HCT116 (cell line): ENCODE measurements around the gene ZNF341. TPM values are rescaled to one million over a fixed set of nuclear protein-coding genes. Genes with fewer than 3 reads are reported as not detected.

Source experiments
- ATAC-seq: fragments of 200-7000 bp; cut with Tn5 transposase; 2 replicates; pipeline ENCODE4 v1.9.1; 2020; ENCODE audit warnings: mild to moderate bottlenecking, moderate library complexity
- BruUV-seq: library from RNA; stranded (reverse); fragments of 400-500 nt; replicated peaks from 2 replicates; lab custom pipeline; 2021; lab: Mats Ljungman, UMichigan
- CTCF ChIA-PET: fragments of 300-600 bp; sonication (Branson Sonifier 250); formaldehyde crosslinking; loops from one replicate; lab custom pipeline; 2021; ENCODE audit warnings: antibody characterized with exemption; lab: Charles Lee
- POLR2A ChIA-PET: fragments of 300-600, 350-600 bp; sonication (Branson Sonifier 250); formaldehyde crosslinking; loops from one replicate; lab custom pipeline; 2021; ENCODE audit warnings: antibody characterized with exemption; lab: Charles Lee
- RAD21 ChIA-PET, 2 experiments: fragments of 300-600 bp; sonication (Branson Sonifier 250); formaldehyde crosslinking; loops; one replicate each; lab custom pipeline; 2023; ENCODE audit warnings: low total read pairs in 2 of 2; ENCODE audit not compliant: uncharacterized antibody in 2 of 2, unreplicated experiment in 2 of 2, low non-redundant PET in 1 of 2; lab: Charles Lee
- DNase-seq: peaks from one replicate; pipeline ENCODE4 v3.0.0-alpha.2; 2010; ENCODE audit warnings: low read depth, low spot score
- H2AFZ ChIP-seq: fragments of 200-600 bp; shearing (Covaris generic), sonication (generic); 2 replicates; pipeline ENCODE4 v1.6.1; 2017; ENCODE audit warnings: low read depth, mixed run types, mixed read lengths, antibody characterized with exemption, low read length; ENCODE audit not compliant: poor library complexity, severe bottlenecking
- H3K27ac ChIP-seq: 2 replicates; pipeline ENCODE4 v1.5.1; 2012; ENCODE audit warnings: low read depth, low read length
- H3K27me3 ChIP-seq: fragments of 200-600 bp; sonication (generic); 2 replicates; pipeline ENCODE4 v1.6.1; 2016; ENCODE audit warnings: mixed run types, low read length, mixed read lengths; ENCODE audit not compliant: insufficient read depth
- H3K36me3 ChIP-seq, 2 experiments: fragments of 200-500 bp in 1 of 2; fragments of 200-600 bp in 1 of 2; sonication (Bioruptor generic) in 1 of 2; sonication (generic) in 1 of 2; 2 replicates each; pipeline versions ENCODE4 v1.5.1 to v1.6.1; 2014 to 2016; ENCODE audit warnings: low read length in 2 of 2, inconsistent platforms in 1 of 2, mixed read lengths in 1 of 2, mixed run types in 1 of 2; ENCODE audit not compliant: insufficient read depth in 2 of 2, control insufficient read depth in 1 of 2
- H3K4me1 ChIP-seq, 2 experiments: fragments of 200-600 bp in 1 of 2; sonication (generic) in 1 of 2; 2 replicates each; pipeline versions ENCODE4 v1.5.1 to v1.6.1; 2012 to 2017; ENCODE audit warnings: low read length in 2 of 2, inconsistent platforms in 1 of 2, mild to moderate bottlenecking in 1 of 2, mixed read lengths in 1 of 2, mixed run types in 1 of 2, moderate library complexity in 1 of 2; ENCODE audit not compliant: insufficient read depth in 2 of 2, control insufficient read depth in 1 of 2
- H3K4me2 ChIP-seq: fragments of 200-600 bp; sonication (generic); 2 replicates; pipeline ENCODE4 v1.6.1; 2017; ENCODE audit warnings: mixed run types, low read length, mixed read lengths
- H3K4me3 ChIP-seq, 2 experiments: fragments of 200-600 bp in 1 of 2; sonication (generic) in 1 of 2; replicated peaks in 1 of 2; 2 replicates each; pipeline ENCODE4 v1.5.1; 2011 to 2016; ENCODE audit warnings: low read length in 2 of 2, control low read depth in 1 of 2, low read depth in 1 of 2, mild to moderate bottlenecking in 1 of 2, mixed read lengths in 1 of 2, mixed run types in 1 of 2
- H3K79me2 ChIP-seq: fragments of 200-600 bp; sonication (generic); 2 replicates; pipeline ENCODE4 v1.6.1; 2017; ENCODE audit warnings: mild to moderate bottlenecking, mixed run types, low read length, moderate library complexity, mixed read lengths; ENCODE audit not compliant: insufficient read depth
- H3K9ac ChIP-seq: fragments of 200-600 bp; sonication (generic); 2 replicates; pipeline ENCODE4 v1.6.1; 2016; ENCODE audit warnings: low read length, mixed read lengths
- H3K9me2 ChIP-seq: fragments of 200-600 bp; sonication (generic), shearing (Covaris generic); 2 replicates; pipeline ENCODE4 v1.6.1; 2017; ENCODE audit warnings: mixed run types, mild to moderate bottlenecking, moderate library complexity; ENCODE audit not compliant: insufficient read depth
- H3K9me3 ChIP-seq, 2 experiments: fragments of 200-500 bp in 1 of 2; fragments of 200-600 bp in 1 of 2; sonication (Bioruptor generic) in 1 of 2; sonication (generic) in 1 of 2; 2 replicates each; pipeline ENCODE4 v1.6.1; 2014 to 2017; ENCODE audit warnings: low read length in 2 of 2, mixed read lengths in 2 of 2, inconsistent platforms in 1 of 2, low read depth in 1 of 2, mild to moderate bottlenecking in 1 of 2, mixed run types in 1 of 2, moderate library complexity in 1 of 2; ENCODE audit not compliant: control insufficient read depth in 1 of 2, insufficient read depth in 1 of 2
- H4K20me1 ChIP-seq: fragments of 200-600 bp; sonication (generic), shearing (Covaris generic); 2 replicates; pipeline ENCODE4 v1.6.1; 2017; ENCODE audit warnings: mixed run types, mild to moderate bottlenecking, moderate library complexity; ENCODE audit not compliant: insufficient read depth
- CBX3 ChIP-seq: IDR thresholded peaks from 2 replicates; pipeline ENCODE4 v1.6.1; 2012; ENCODE audit warnings: low read depth
- EGR1 ChIP-seq: IDR thresholded peaks from 2 replicates; pipeline ENCODE4 v1.6.1; 2012; ENCODE audit warnings: low read depth
- ELF1 ChIP-seq: IDR thresholded peaks from 2 replicates; pipeline ENCODE4 v1.6.1; 2012; ENCODE audit warnings: low read depth, borderline replicate concordance
- EZH2phosphoT487 ChIP-seq: fragments of 200-600 bp; IDR thresholded peaks from 2 replicates; pipeline ENCODE4 v1.6.1; 2018; ENCODE audit warnings: antibody characterized with exemption, borderline replicate concordance
- FOSL1 ChIP-seq: IDR thresholded peaks from 2 replicates; pipeline ENCODE4 v1.6.1; 2012; ENCODE audit warnings: low read depth
- POLR2A ChIP-seq: IDR thresholded peaks from 2 replicates; pipeline ENCODE4 v1.7.0; 2011; ENCODE audit warnings: borderline replicate concordance; ENCODE audit not compliant: insufficient read depth, insufficient read length; ENCODE audit errors: extremely low read depth
- POLR2AphosphoS5 ChIP-seq: IDR thresholded peaks from 2 replicates; pipeline ENCODE4 v1.6.1; 2011; ENCODE audit warnings: mild to moderate bottlenecking, low read depth, low read length, moderate library complexity
- RAD21 ChIP-seq: IDR thresholded peaks from 2 replicates; pipeline ENCODE4 v1.6.1; 2012; ENCODE audit warnings: low read depth, mild to moderate bottlenecking
- SIN3A ChIP-seq: IDR thresholded peaks from 2 replicates; pipeline ENCODE4 v1.6.1; 2012; ENCODE audit warnings: low read depth
- intact Hi-C: fragments of 100-400 bp; cut with micrococcal nuclease; formaldehyde crosslinking; loops from 2 replicates; pipeline ENCODE4 v1.10.0; 2022
- total RNA-seq: library from RNA; stranded (reverse); gene quantifications from one replicate; pipeline ENCODE4 v1.2.1, GENCODE V29; 2021; ENCODE audit not compliant: unreplicated experiment
- TF ChIP-seq, protein P1 (sequence below): IDR thresholded peaks from 2 replicates; pipeline ENCODE4 v1.6.1; 2011; ENCODE audit warnings: mild to moderate bottlenecking, low read length, moderate library complexity; ENCODE audit not compliant: insufficient replicate concordance; ENCODE audit errors: extremely low read depth
- TF ChIP-seq, protein P2 (sequence below): IDR thresholded peaks from 2 replicates; pipeline ENCODE4 v1.6.1; 2012
- TF ChIP-seq, protein P3 (sequence below), 3 experiments: fragments of 200-600 bp in 1 of 3; sonication (generic) in 1 of 3; IDR thresholded peaks in 2 of 3; conservative IDR thresholded peaks in 1 of 3; 2 replicates each; pipeline ENCODE4 v1.5.1; 2012 to 2017; ENCODE audit warnings: low read depth in 2 of 3, low read length in 2 of 3, antibody characterized with exemption in 1 of 3, borderline replicate concordance in 1 of 3, control low read depth in 1 of 3, mild to moderate bottlenecking in 1 of 3, mixed read lengths in 1 of 3, mixed run types in 1 of 3, moderate library complexity in 1 of 3; ENCODE audit not compliant: insufficient read depth in 1 of 3

Gene ZNF341
- total RNA-seq, 1 experiment from 2014 or later, result 4.9 TPM

DNA sequence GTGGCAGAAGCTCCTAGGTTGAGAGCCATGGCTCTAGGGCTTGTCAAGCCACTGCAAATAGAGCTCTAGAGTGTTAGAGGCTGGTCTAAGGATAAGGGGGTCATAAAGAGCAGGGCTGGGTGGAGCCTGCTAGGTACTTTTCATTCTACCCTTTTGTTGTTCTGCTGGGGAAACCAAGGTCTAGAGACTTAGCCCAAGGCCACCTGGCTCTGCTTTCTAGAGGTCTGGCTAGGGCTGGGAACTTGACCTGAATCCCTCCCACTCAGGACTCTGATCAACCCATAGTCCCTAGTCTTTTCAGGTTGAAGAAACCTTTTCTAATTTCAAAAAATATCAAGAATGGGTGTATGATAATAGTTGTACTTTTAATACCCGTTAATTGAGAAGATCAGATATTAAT, 93.1 kb downstream of the ZNF341 start:
- ChIA-PET POLR2A (no interaction called here), CTCF (no interaction called here), RAD21 (no interaction called here)
- Histone ChIP-seq H3K9me3 (no peaks in the 10 kb centered on the region), H3K27ac (no peak overlapping the region), H3K9ac (no peak overlapping the region), H3K9me2 (no peaks in the 10 kb centered on the region), H2AFZ (no peak overlapping the region), H3K79me2 (peaks cover 71% of the 10 kb centered on the region), H3K4me2 (no peak overlapping the region), H4K20me1 (no peaks in the 10 kb centered on the region), H3K27me3 (no peaks in the 10 kb centered on the region), H3K4me1 (peaks cover 15 to 21% of the 10 kb centered on the region in 2 experiments), H3K36me3 (no peaks in the 10 kb centered on the region), H3K4me3 (no peak overlapping the region)
- no peak for DNase-seq
- BruUV-seq, result no TSS peak
- no peak for ATAC-seq
- intact Hi-C loops, result no loop called here
- no peak for TF ChIP-seq POLR2A
- TF ChIP-seq, protein P1, sequence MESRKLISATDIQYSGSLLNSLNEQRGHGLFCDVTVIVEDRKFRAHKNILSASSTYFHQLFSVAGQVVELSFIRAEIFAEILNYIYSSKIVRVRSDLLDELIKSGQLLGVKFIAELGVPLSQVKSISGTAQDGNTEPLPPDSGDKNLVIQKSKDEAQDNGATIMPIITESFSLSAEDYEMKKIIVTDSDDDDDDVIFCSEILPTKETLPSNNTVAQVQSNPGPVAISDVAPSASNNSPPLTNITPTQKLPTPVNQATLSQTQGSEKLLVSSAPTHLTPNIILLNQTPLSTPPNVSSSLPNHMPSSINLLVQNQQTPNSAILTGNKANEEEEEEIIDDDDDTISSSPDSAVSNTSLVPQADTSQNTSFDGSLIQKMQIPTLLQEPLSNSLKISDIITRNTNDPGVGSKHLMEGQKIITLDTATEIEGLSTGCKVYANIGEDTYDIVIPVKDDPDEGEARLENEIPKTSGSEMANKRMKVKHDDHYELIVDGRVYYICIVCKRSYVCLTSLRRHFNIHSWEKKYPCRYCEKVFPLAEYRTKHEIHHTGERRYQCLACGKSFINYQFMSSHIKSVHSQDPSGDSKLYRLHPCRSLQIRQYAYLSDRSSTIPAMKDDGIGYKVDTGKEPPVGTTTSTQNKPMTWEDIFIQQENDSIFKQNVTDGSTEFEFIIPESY, result no peak
- TF ChIP-seq, all 23 proteins: peak for 0

DNA sequence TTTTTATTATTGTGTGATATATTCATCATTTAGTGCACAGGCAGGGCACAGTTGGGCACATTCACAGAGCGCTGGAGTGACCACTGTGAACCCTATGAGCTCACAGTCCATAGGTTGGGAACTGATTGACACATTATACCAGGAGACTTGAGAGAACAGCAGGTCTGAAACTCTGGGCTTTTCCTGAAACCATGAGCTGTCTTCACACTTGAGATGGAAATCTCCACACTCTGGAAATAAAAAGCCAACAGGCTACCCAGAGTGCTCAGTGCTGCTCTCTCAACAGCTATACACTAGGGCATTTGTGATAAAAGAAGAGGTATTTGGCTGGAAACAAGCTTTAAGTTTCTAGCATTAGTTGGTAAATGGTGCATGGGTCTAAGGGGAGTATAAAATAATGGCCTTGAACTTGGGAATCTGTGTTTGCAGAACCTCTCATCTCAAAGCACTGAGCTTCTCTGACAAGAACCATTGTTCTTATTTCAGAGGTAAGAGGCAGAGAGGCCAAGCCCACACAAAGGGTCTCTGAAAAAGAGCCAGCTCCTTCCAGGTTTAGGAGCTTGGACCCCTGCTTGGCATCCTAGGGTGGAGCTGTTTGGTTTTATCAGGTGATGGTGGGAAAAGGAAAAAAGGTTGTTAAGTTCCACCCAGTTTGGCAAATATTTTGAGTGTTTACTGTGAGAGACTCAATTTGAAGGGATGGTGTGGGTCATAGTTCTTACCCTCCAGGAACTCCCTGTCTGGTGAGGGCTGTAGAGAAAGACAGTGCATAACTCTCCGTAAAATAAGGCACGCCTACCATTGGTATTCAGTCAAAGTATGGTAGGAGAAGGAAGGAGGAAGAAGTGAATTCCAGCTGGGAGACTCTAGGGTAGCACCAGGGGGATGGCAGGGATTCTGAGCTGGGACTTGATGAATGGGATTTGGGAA, 93.8 kb downstream of the ZNF341 start:
- RAD21 ChIA-PET, result no interaction called here
- Histone ChIP-seq H3K4me3 (no peak overlapping the region), H3K27ac (no peak overlapping the region), H3K9ac (no peak overlapping the region), H3K36me3 (no peaks in the 10 kb centered on the region), H3K4me2 (no peak overlapping the region), H4K20me1 (no peaks in the 10 kb centered on the region), H3K27me3 (no peaks in the 10 kb centered on the region), H3K4me1 (peaks cover 11 to 14% of the 10 kb centered on the region in 2 experiments), H3K79me2 (peaks cover 68% of the 10 kb centered on the region), H2AFZ (no peak overlapping the region), H3K9me3 (no peaks in the 10 kb centered on the region), H3K9me2 (no peaks in the 10 kb centered on the region)
- POLR2A ChIA-PET, result no interaction called here
- intact Hi-C loops, result no loop called here
- DNase-seq (no peak), ATAC-seq (no peak)
- no TSS peak for BruUV-seq
- CTCF ChIA-PET, result no interaction called here
- TF ChIP-seq, protein P2, sequence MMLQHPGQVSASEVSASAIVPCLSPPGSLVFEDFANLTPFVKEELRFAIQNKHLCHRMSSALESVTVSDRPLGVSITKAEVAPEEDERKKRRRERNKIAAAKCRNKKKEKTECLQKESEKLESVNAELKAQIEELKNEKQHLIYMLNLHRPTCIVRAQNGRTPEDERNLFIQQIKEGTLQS, result no peak
- TF ChIP-seq ELF1, result no peak
- TF ChIP-seq POLR2AphosphoS5, result no peak
- no peak for TF ChIP-seq FOSL1
- TF ChIP-seq EZH2phosphoT487, result no peak
- no peak for TF ChIP-seq SIN3A
- no peak for TF ChIP-seq CBX3
- TF ChIP-seq, protein P1, result no peak
- TF ChIP-seq, protein P3, sequence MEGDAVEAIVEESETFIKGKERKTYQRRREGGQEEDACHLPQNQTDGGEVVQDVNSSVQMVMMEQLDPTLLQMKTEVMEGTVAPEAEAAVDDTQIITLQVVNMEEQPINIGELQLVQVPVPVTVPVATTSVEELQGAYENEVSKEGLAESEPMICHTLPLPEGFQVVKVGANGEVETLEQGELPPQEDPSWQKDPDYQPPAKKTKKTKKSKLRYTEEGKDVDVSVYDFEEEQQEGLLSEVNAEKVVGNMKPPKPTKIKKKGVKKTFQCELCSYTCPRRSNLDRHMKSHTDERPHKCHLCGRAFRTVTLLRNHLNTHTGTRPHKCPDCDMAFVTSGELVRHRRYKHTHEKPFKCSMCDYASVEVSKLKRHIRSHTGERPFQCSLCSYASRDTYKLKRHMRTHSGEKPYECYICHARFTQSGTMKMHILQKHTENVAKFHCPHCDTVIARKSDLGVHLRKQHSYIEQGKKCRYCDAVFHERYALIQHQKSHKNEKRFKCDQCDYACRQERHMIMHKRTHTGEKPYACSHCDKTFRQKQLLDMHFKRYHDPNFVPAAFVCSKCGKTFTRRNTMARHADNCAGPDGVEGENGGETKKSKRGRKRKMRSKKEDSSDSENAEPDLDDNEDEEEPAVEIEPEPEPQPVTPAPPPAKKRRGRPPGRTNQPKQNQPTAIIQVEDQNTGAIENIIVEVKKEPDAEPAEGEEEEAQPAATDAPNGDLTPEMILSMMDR (IDR thresholded peaks at IDR 0.05 in 2 of 3, conservative IDR thresholded peaks at IDR 0.05 in 1 of 3; ENCODE audit: borderline replicate concordance in 1 of 3, insufficient read depth in 1 of 3, low read depth in 2 of 3, low read length in 2 of 3), result no peak
- no peak for TF ChIP-seq EGR1
- TF ChIP-seq RAD21, result no peak
